ENCODE data around the gene FAAH.

The FAAH gene

DNA sequence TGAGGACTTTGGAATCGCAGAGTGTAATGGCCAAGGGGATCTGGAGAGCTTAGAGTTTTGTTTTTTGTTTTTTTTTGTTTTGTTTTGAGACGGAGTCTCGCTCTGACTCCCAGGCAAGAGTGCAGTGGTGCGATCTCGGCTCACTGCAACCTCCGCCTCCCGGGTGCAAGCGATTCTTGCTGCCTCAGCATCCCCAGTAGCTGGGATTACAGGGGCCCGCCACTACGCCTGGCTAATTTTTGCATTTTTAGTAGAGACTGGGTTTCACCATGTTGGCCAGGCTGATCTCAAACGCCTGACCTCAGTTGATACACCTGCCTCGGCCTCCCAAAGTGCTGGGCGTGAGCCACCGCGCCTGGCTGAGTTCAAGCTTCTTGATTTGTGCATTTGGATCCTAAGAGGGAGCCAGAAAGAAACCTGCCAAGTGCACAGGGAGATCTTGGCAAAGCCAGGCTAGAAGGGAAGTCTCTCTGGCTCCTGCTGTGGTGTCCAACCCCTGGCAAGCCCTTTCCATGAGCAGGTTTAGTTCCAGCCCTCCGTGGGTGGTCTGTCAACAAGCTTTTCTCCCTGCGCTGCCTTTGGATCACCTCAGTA lies 852 bp downstream of the FAAH start:
- TF ChIP-seq GATA2 (IDR thresholded peaks at IDR 0.05; ENCODE audit: low read depth, low read length) (no peak), GATA3 (IDR thresholded peaks at IDR 0.05; ENCODE audit: low read depth, low read length) (no peak)

DNA sequence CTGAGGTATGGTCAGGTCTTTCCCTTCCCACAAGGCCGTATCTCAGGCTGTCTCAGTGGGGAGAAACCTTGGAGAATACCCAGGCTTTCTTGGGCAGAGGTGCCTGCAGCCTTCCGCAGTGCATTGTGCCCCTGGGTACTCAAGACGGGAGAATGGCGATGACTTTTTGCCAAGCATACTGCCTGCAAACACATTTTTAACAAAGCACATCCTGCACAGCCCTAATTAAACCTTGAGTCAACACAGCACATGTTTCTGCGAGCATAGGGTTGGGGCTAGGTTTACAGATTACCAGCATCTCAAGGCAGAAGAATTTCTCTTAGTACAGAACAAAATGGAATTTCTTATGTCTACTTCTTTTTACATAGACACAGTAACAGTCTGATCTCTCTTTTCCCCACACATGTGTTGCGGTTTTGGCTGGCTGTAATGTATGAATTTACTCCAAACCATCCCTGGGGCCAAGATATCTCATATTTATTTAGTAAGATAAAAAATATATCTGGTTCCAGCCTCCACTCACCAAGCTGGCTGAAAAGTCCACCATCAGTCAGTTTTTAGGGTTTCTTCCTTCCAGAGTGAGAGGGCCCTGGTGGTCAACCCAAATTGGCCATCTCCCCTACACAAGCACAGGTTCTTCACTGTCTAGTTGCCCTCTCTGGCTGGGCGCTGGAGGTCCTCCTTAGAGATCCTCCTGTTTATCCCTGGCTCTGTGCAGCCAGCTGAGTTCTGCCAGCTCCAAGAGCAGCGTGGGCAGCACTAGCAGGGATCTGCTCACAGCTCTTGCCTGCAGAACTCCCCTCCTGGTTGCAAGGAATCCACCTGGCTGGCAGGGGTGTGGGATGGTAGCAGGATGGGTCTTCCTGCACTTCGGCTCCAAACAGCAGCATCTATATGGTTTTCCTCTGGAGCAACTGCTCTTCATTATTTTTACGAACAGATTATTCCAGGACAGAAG lies 2.6 kb downstream of the FAAH start:
- TF ChIP-seq GATA2 (IDR thresholded peaks at IDR 0.05; ENCODE audit: low read depth, low read length): no peak
- no peak for TF ChIP-seq GATA3 (IDR thresholded peaks at IDR 0.05; ENCODE audit: low read depth, low read length)

DNA sequence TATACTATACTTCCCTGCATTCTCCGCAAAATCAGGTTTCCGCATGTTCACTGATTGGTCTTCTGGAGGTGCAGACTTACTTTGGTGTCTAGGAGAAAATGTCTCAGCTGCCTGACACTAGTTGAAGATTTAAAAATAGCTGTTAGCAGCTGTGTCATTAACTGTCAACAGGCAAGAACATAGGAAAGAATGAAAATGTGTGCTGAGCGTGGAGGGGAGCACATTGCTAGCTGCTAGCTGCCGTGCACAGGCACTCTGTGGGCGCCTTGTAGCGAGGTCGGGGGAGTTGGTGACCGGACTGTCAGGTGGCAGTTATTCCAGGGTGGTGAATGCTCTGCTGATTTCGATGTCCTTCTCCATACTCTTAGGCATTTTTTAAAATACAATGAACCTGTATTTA lies 5.2 kb downstream of the FAAH start:
- TF ChIP-seq GATA3 (IDR thresholded peaks at IDR 0.05; ENCODE audit: low read depth, low read length) (no peak), GATA2 (IDR thresholded peaks at IDR 0.05; ENCODE audit: low read depth, low read length) (no peak)

DNA sequence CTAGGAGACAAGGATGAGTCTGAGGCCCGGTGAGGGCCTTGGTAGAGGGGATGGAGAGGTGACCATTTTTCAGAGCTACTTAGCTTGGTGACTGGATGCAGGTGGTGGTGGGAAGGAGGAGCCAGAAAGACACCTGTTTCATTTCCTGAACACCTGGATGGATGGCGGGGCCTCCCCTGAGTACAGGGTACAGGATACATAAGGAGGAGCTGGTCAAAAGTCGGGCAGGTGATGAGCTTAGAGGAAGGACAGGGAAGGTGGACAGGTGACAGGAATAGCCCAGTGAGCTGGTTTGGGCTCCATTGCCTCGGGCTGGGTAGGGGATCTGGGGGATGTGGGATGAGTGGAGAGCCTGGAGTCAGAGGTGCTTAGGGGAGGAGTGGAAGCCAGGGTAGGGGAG lies 6.3 kb downstream of the FAAH start:
- TF ChIP-seq GATA3 (IDR thresholded peaks at IDR 0.05; ENCODE audit: low read depth, low read length): no peak
- TF ChIP-seq GATA2 (IDR thresholded peaks at IDR 0.05; ENCODE audit: low read depth, low read length): no peak

DNA sequence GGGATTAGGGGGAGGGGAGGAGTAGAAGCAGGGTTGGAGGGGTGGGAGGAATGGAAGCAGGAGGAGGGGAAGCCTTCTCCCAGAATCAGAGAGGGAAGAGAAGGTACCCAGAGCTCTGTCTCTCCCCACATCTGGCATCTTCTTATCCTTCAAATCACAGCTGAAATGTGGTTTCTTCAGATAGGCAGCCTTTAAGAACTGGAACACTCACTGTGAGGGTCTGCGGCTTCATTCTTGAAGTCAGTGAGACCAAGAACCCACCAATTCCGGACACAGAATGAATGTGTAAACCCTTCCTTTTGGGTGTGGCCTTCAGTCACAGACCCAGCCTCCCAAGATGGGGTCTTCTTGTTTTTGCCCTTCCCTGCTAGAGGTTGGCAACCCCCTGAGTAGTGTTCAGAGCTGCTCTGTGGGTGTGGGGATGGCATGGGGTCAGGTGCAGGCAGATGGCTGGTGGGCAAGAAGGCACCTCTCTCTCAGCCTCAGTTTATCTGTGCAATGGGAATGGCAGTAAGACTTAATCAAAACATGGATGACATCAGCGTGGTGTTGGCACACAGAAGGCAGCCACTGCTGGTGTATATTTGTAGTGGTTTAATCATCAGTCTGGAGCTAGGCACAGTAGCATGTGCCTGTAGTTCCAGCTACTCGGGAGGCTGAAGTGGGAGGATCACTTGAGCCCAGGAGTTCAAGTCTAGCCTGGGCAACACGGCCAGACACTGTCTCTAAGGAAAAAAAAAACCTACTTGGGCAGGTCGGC lies 7.2 kb downstream of the FAAH start:
- no peak for TF ChIP-seq GATA3 (IDR thresholded peaks at IDR 0.05; ENCODE audit: low read depth, low read length)
- TF ChIP-seq GATA2 (IDR thresholded peaks at IDR 0.05; ENCODE audit: low read depth, low read length): no peak

DNA sequence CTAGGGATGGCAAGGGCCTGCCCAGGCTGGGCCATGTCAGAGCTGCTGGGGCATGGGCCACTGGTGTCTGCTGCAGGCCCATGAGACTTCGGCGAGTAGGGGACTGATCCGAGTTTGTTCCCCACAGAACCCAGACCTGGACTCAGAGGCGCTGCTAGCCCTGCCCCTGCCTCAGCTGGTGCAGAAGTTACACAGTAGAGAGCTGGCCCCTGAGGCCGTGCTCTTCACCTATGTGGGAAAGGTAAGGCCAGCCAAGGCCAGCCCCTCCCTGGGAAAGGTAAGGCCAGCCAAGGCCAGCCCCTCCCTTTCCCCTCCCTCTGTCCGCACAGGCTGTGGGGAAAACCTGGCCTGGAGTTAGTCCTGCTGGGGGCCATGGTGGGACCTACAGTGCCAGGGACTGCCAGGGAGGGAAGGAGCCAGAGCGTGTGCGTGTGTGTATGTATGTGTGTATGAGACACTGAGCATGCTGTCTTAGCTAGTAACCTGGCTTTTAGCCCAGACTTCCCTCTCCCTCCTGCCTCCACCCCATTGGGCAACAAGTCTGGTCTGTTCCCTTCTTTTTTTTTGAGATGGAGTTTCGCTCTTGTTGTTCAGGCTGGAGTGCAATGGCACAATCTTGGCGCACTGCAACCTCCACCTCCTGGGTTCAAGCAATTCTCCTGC lies 8.0 kb downstream of the FAAH start:
- TF ChIP-seq GATA2 (IDR thresholded peaks at IDR 0.05; ENCODE audit: low read depth, low read length): no peak
- no peak for TF ChIP-seq GATA3 (IDR thresholded peaks at IDR 0.05; ENCODE audit: low read depth, low read length)

DNA sequence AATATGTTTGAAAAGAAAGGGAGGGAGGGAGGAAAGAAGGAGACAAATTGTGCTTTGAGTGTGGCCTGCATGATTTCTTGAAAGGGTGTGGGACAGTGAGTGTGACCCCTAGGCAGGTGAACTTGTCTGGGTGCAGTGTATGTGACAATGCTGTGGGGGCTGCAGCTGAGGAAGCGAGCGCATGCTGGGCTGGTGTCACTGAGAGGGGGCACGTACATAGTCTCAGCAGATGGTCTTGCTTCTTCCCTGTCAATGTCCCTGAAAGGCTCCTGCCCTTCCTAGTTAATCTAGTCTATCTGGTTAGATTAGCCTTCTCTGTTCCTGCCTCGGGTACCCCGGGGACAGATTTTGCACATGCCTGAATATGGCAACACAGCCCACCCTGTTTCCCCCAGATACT lies 9.8 kb downstream of the FAAH start:
- no peak for TF ChIP-seq GATA2 (IDR thresholded peaks at IDR 0.05; ENCODE audit: low read depth, low read length)
- no peak for TF ChIP-seq GATA3 (IDR thresholded peaks at IDR 0.05; ENCODE audit: low read depth, low read length)

DNA sequence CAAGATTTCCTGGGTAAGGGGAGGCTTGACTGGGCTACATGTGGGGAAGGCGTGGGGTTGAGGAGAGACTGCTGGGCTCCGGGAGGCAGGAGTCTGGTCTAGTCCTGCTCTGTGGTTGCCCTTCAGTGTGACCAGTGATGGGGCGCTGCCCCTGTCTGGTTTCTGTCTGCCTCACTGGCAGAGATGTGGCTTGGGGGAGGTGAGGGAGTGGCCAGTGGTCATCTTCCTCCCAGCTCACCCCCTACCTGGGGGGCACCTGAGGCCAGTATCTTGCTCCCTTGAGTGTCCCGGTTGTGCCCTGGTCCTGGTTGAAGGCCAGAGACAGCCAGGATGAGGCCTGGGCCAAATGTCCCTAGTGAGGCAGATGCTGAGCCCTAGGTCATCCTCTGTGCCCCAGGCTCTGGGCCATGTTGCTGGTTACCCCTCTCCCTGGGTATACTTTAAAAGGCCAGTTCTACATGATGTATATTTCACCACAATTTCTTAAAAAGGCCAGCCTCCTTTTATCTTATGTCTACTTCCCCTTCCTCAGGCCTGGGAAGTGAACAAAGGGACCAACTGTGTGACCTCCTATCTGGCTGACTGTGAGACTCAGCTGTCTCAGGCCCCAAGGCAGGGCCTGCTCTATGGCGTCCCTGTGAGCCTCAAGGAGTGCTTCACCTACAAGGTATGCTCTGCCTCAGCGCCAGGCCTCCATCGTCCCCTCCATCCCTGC lies 10.5 kb downstream of the FAAH start:
- TF ChIP-seq GATA3 (IDR thresholded peaks at IDR 0.05; ENCODE audit: low read depth, low read length): no peak
- no peak for TF ChIP-seq GATA2 (IDR thresholded peaks at IDR 0.05; ENCODE audit: low read depth, low read length)

DNA sequence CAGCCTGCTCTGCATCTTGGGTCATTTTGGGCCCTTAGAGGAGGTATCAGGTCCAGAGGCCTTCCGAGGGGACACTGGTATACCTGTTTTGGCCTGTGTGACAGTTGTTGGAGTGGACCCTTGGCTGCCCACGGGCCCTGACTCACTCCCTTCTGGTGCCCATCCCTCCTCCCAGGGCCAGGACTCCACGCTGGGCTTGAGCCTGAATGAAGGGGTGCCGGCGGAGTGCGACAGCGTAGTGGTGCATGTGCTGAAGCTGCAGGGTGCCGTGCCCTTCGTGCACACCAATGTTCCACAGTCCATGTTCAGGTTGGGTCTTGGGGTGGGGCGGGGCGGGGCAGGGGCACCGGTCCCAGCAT lies 11.1 kb downstream of the FAAH start:
- TF ChIP-seq GATA2 (IDR thresholded peaks at IDR 0.05; ENCODE audit: low read depth, low read length) (no peak), GATA3 (IDR thresholded peaks at IDR 0.05; ENCODE audit: low read depth, low read length) (no peak)

DNA sequence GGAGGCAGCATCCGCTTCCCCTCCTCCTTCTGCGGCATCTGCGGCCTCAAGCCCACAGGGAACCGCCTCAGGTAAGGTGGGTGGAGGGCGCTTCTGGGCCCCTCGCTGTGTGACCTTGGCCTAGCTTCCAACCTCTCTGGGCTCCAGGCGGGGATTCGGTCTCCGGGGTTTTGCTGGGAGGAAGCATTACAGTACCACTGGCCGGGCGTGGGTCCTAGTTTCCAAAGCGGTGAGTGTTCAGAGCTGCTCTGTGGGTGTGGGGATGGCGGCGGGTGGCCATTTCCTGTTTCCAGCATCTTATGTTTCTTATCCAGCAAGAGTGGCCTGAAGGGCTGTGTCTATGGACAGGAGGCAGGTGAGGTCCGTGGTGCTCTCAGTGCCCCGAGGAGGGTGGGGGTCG lies 11.6 kb downstream of the FAAH start:
- TF ChIP-seq GATA3 (IDR thresholded peaks at IDR 0.05; ENCODE audit: low read depth, low read length) (no peak), GATA2 (IDR thresholded peaks at IDR 0.05; ENCODE audit: low read depth, low read length) (no peak)

DNA sequence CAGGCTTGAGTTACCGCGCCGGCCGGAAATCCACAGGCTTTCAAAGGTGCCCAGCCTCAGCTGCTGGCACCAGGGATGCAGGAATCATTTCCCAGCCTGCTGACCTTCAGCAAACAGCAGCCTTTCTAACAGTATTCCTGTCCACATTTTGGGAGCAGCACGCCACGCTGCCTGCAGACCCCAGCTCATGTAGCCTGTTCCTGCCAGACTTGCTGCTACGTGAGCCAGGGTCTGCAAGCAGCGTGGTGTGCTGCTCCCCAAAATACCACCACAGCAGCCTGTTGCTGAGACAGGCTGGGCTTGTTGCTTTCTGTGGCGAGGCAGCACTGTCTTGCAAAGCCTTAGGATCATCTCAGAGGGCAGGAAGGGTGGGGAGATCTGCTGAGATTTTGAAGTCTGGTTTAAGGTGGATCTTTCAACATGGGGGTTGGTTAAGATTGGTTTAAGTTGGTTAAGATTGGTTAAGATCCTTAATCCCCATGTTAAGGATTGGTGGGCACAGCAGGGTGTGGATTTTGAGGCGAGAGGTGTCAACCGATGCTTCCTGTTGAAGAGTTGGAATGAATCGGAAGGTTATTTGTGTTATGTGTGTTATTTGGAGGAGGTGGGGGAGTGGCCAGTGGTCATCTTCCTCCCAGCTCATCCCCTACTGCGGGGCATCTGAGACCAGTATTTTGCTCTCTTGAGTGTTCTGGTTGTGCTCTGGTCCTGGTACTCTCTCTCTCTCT lies 12.9 kb downstream of the FAAH start:
- TF ChIP-seq GATA2 (IDR thresholded peaks at IDR 0.05; ENCODE audit: low read depth, low read length): no peak
- no peak for TF ChIP-seq GATA3 (IDR thresholded peaks at IDR 0.05; ENCODE audit: low read depth, low read length)

DNA sequence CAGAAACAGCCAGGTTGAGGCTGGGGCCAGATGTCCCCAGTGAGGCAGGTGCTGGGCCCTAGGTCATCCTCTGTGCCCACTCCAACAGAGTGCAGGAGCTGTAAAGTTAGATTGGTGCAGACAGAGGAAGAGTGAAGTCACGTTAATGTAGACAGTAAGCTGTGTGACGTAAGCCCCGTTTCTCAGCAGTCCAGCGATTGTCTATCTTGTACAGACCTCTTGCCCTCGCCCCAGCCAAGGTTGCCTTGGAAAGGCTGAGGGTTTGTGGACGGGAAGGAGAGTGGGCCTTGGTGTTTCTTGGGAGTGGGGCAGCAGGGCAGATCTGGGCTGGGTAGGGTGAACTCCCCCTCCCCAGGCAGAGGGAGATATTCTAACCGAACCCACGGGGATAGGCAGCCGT lies 13.5 kb downstream of the FAAH start:
- no peak for TF ChIP-seq GATA2 (IDR thresholded peaks at IDR 0.05; ENCODE audit: low read depth, low read length)
- TF ChIP-seq GATA3 (IDR thresholded peaks at IDR 0.05; ENCODE audit: low read depth, low read length): no peak

All from SH-SY5Y (cell line).